Activated CD4-positive, alpha-beta T cell treated with anti-CD3 and anti-CD28 coated beads, Interleukin-2, amount 10 ng/mL, durations not matched to agents 7 days and 5 days (primary cell): ENCODE data around the gene ATXN10. TPM values are rescaled to one million over a fixed set of nuclear protein-coding genes. Genes with fewer than 3 reads are reported as not detected.
A peak's percentile ranks its signal among the peaks of the same experiment; 100 is the strongest.

ENCODE experiments used
- CTCF ChIA-PET: fragments of 350-600 bp; sonication (Branson Sonifier 250); formaldehyde crosslinking; loops from one replicate; lab custom pipeline; 2021; ENCODE audit warnings: antibody characterized with exemption; lab: Charles Lee
- POLR2A ChIA-PET: fragments of 350-600 bp; sonication (Branson Sonifier 250); formaldehyde crosslinking; loops from one replicate; lab custom pipeline; 2021; ENCODE audit warnings: antibody characterized with exemption; lab: Charles Lee
- DNase-seq: peaks from one replicate; pipeline ENCODE4 v3.0.0-alpha.2; 2020
- H3K27ac Mint-ChIP-seq: one replicate; pipeline ENCODE4 v1.8.0; 2021; ENCODE audit warnings: mild to moderate bottlenecking, moderate library complexity, mixed read lengths
- H3K27me3 Mint-ChIP-seq: one replicate; pipeline ENCODE4 v1.8.0; 2021; ENCODE audit warnings: mixed read lengths
- H3K36me3 Mint-ChIP-seq: one replicate; pipeline ENCODE4 v1.8.0; 2021; ENCODE audit warnings: low read depth, mixed read lengths
- H3K4me1 Mint-ChIP-seq: one replicate; pipeline ENCODE4 v1.8.0; 2021; ENCODE audit warnings: mixed read lengths
- H3K4me3 Mint-ChIP-seq: one replicate; pipeline ENCODE4 v1.8.0; 2021; ENCODE audit warnings: mild to moderate bottlenecking, moderate library complexity, mixed read lengths
- H3K9me3 Mint-ChIP-seq: one replicate; pipeline ENCODE4 v1.8.0; 2021; ENCODE audit warnings: mixed read lengths
- total RNA-seq, 2 experiments: library from RNA; stranded (reverse); gene quantifications; one replicate each; pipeline ENCODE4 v1.2.3, GENCODE V29; 2021

The ATXN10 gene
- total RNA-seq, 2 experiments from 2014 or later: 91.5 to 103 TPM

GRCh38 chr22:45836418-45837169, 165.0 kb downstream of the ATXN10 start:
- no peak for DNase-seq
- Mint-ChIP-seq H3K27ac (no peak overlapping the region), H3K9me3 (no peaks in the 10 kb centered on the region), H3K27me3 (no peaks in the 10 kb centered on the region), H3K36me3 (no peaks in the 10 kb centered on the region), H3K4me3 (no peak overlapping the region), H3K4me1 (peaks cover 6% of the 10 kb centered on the region)
- POLR2A ChIA-PET: no interaction called here
- CTCF ChIA-PET: no interaction called here

- no peaks in the 10 kb centered on the region for H3K9me3 Mint-ChIP-seq
- no peak overlapping the region for H3K27ac Mint-ChIP-seq
- H3K27me3 Mint-ChIP-seq: no peaks in the 10 kb centered on the region
- POLR2A ChIA-PET: no interaction called here
- H3K4me1 Mint-ChIP-seq: peaks cover 6% of the 10 kb centered on the region
- no peaks in the 10 kb centered on the region for H3K36me3 Mint-ChIP-seq
- CTCF ChIA-PET: no interaction called here
- H3K4me3 Mint-ChIP-seq: no peak overlapping the region
- DNase-seq: no peak
These were observed 165.9 kb downstream of the ATXN10 start for GRCh38 chr22:45837508-45837907.

- peaks cover 12% of the 10 kb centered on the region for H3K4me1 Mint-ChIP-seq
- H3K27ac Mint-ChIP-seq: no peak overlapping the region
- H3K27me3 Mint-ChIP-seq: no peaks in the 10 kb centered on the region
- POLR2A ChIA-PET: no interaction called here
- no peaks in the 10 kb centered on the region for H3K36me3 Mint-ChIP-seq
- no peak for DNase-seq
- H3K9me3 Mint-ChIP-seq: no peaks in the 10 kb centered on the region
- H3K4me3 Mint-ChIP-seq: no peak overlapping the region
- CTCF ChIA-PET: no interaction called here
These were observed 166.8 kb downstream of the ATXN10 start for GRCh38 chr22:45838305-45838887.

GRCh38 chr22:45840483-45840882, 168.8 kb downstream of the ATXN10 start:
- DNase-seq: no peak
- CTCF ChIA-PET: no interaction called here
- no peak overlapping the region for H3K27ac Mint-ChIP-seq
- peaks cover 10% of the 10 kb centered on the region for H3K4me1 Mint-ChIP-seq
- POLR2A ChIA-PET: no interaction called here
- no peaks in the 10 kb centered on the region for H3K27me3 Mint-ChIP-seq
- peaks cover 10% of the 10 kb centered on the region for H3K36me3 Mint-ChIP-seq
- no peak overlapping the region for H3K4me3 Mint-ChIP-seq
- no peaks in the 10 kb centered on the region for H3K9me3 Mint-ChIP-seq

GRCh38 chr22:45842291-45842991, 170.8 kb downstream of the ATXN10 start:
- Mint-ChIP-seq H3K27me3 (no peaks in the 10 kb centered on the region), H3K27ac (no peak overlapping the region), H3K4me3 (no peak overlapping the region), H3K9me3 (no peaks in the 10 kb centered on the region), H3K4me1 (peaks cover 10% of the 10 kb centered on the region), H3K36me3 (peaks cover 15% of the 10 kb centered on the region)
- ChIA-PET POLR2A (no interaction called here), CTCF (no interaction called here)
- DNase-seq: no peak

GRCh38 chr22:45843031-45843430, 171.4 kb downstream of the ATXN10 start:
- CTCF ChIA-PET: no interaction called here
- Mint-ChIP-seq H3K9me3 (no peaks in the 10 kb centered on the region), H3K4me1 (peaks cover 10% of the 10 kb centered on the region), H3K4me3 (no peak overlapping the region), H3K36me3 (peaks cover 18% of the 10 kb centered on the region), H3K27me3 (no peaks in the 10 kb centered on the region), H3K27ac (no peak overlapping the region)
- no peak for DNase-seq
- POLR2A ChIA-PET: no interaction called here

GRCh38 chr22:45843986-45844385, 172.4 kb downstream of the ATXN10 start:
- ChIA-PET POLR2A (no interaction called here), CTCF (interaction anchor here (1.2 kb wide), 1 partner anchor 9 kb away, joined by 3 read pairs; no protein-coding TSS in a partner anchor)
- H3K27ac Mint-ChIP-seq: no peak overlapping the region
- H3K27me3 Mint-ChIP-seq: no peaks in the 10 kb centered on the region
- peaks cover 10% of the 10 kb centered on the region for H3K4me1 Mint-ChIP-seq
- DNase-seq: no peak
- H3K9me3 Mint-ChIP-seq: peaks cover 2% of the 10 kb centered on the region
- no peak overlapping the region for H3K4me3 Mint-ChIP-seq
- H3K36me3 Mint-ChIP-seq: peaks cover 28% of the 10 kb centered on the region

- CTCF ChIA-PET: interaction anchor here (1.2 kb wide), 1 partner anchor 8 kb away, joined by 3 read pairs; no protein-coding TSS in a partner anchor
- H3K27me3 Mint-ChIP-seq: no peaks in the 10 kb centered on the region
- POLR2A ChIA-PET: no interaction called here
These were observed 173.4 kb downstream of the ATXN10 start for GRCh38 chr22:45845076-45845487.

GRCh38 chr22:45846952-45847351, 175.3 kb downstream of the ATXN10 start:
- Mint-ChIP-seq H3K27me3 (no peaks in the 10 kb centered on the region), H3K4me1 (peaks cover 10% of the 10 kb centered on the region), H3K4me3 (no peak overlapping the region), H3K9me3 (peaks cover 17% of the 10 kb centered on the region), H3K27ac (no peak overlapping the region), H3K36me3 (peaks cover 53% of the 10 kb centered on the region)
- POLR2A ChIA-PET: no interaction called here
- peak; percentile 23 for DNase-seq
- CTCF ChIA-PET: no interaction called here

More at GRCh38 chr22:45845076-45845487, 173.4 kb downstream of the ATXN10 start:
- Mint-ChIP-seq H3K9me3 (peaks cover 2% of the 10 kb centered on the region), H3K27ac (no peak overlapping the region), H3K4me3 (no peak overlapping the region), H3K4me1 (peaks cover 10% of the 10 kb centered on the region), H3K36me3 (peaks cover 36% of the 10 kb centered on the region)
- no peak for DNase-seq

GRCh38 chr22:45848904-45849303, 177.3 kb downstream of the ATXN10 start:
- H3K36me3 Mint-ChIP-seq: peaks cover 61% of the 10 kb centered on the region
- ChIA-PET CTCF (no interaction called here), POLR2A (no interaction called here)
- DNase-seq: no peak
- peaks cover 29% of the 10 kb centered on the region for H3K9me3 Mint-ChIP-seq
- H3K27me3 Mint-ChIP-seq: no peaks in the 10 kb centered on the region
- no peak overlapping the region for H3K4me3 Mint-ChIP-seq
- no peaks in the 10 kb centered on the region for H3K4me1 Mint-ChIP-seq
- no peak overlapping the region for H3K27ac Mint-ChIP-seq

GRCh38 chr22:45852826-45853225, 181.2 kb downstream of the ATXN10 start:
- no peak for DNase-seq
- H3K27ac Mint-ChIP-seq: no peak overlapping the region
- H3K4me1 Mint-ChIP-seq: no peaks in the 10 kb centered on the region
- peaks cover 52% of the 10 kb centered on the region for H3K36me3 Mint-ChIP-seq
- H3K27me3 Mint-ChIP-seq: no peaks in the 10 kb centered on the region
- ChIA-PET CTCF (interaction anchor here (1.3 kb wide), 1 partner anchor 8 kb away, joined by 3 read pairs; no protein-coding TSS in a partner anchor), POLR2A (no interaction called here)
- H3K4me3 Mint-ChIP-seq: no peak overlapping the region
- H3K9me3 Mint-ChIP-seq: peaks cover 29% of the 10 kb centered on the region

- Mint-ChIP-seq H3K9me3 (peaks cover 22% of the 10 kb centered on the region), H3K27ac (no peak overlapping the region), H3K4me1 (no peaks in the 10 kb centered on the region), H3K27me3 (no peaks in the 10 kb centered on the region), H3K4me3 (no peak overlapping the region), H3K36me3 (peaks cover 25% of the 10 kb centered on the region)
- DNase-seq: no peak
- ChIA-PET POLR2A (no interaction called here), CTCF (interaction anchor here (0.6 kb wide), 1 partner anchor 1029 kb away, joined by 3 read pairs; no protein-coding TSS in a partner anchor)
These were observed 184.3 kb downstream of the ATXN10 start for GRCh38 chr22:45855961-45856360.

GRCh38 chr22:45857519-45857918, 185.9 kb downstream of the ATXN10 start:
- Mint-ChIP-seq H3K4me1 (no peaks in the 10 kb centered on the region), H3K9me3 (peaks cover 6% of the 10 kb centered on the region), H3K36me3 (peaks cover 10% of the 10 kb centered on the region), H3K27ac (no peak overlapping the region), H3K4me3 (no peak overlapping the region), H3K27me3 (peaks cover 3% of the 10 kb centered on the region)
- no peak for DNase-seq
- ChIA-PET POLR2A (no interaction called here), CTCF (no interaction called here)
